ENCODE results near the gene DUOX1. TPM values are rescaled to one million over a fixed set of nuclear protein-coding genes. Genes with fewer than 3 reads are reported as not detected.

Gene DUOX1
- total and polyA plus RNA-seq, 2 of the 13 experiments (the other 11 are each of a cell fraction or from before 2014, with no cell fraction given): 0.03 TPM; not detected in 1

DNA sequence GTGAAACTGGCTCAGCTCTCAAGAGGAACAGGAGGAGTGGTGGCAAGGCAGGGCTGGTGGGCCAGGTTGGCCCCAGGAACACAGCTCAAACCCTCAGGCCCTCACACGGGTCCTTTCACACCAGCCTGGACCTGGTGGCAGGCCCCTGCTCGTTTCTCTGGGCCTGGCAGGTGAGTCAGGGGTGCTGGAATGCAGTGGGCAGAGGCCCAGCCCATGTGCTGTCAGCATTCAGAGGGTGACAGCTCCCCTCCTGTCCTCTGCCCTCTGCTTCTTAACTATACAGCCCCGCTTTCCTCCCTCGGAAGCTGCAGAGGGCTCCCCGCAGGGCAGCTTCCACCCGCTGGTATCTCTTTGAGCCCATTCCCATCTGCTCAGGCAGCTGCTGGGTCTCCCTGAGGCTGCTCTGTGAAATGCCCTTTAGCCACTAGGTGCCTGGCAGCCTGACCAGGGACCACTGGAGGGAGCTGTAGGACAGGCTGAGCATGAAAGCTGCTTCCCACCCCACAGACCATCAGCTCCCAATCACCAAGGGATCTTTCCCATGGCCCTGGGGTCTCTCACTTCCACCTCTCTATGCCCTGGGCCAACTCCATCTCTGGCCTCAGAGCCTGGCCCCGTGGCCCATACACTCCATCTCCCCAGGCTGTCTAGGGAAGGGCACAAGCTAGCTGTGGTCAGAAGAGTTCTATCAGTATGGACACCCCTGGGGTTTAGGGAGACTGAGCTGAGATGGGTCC is 33.1 kb downstream of the DUOX1 start (continued):
- peak; percentile 71 for TF ChIP-seq SALL1 (CRISPR knock-in tag; IDR thresholded peaks at IDR 0.05)
- TF ChIP-seq ZNF772 (CRISPR knock-in tag; IDR thresholded peaks at IDR 0.05): 0 out of 2 replicates have a peak, but pooled peaks have one; percentile 54
- TF ChIP-seq ZNF446 (CRISPR knock-in tag; IDR thresholded peaks at IDR 0.05): no peak
- TF ChIP-seq ZFP62 (CRISPR knock-in tag; IDR thresholded peaks at IDR 0.05): no peak
- TF ChIP-seq MEF2D (CRISPR knock-in tag; IDR thresholded peaks at IDR 0.05): no peak
- TF ChIP-seq RELA (CRISPR knock-in tag; IDR thresholded peaks at IDR 0.05): no peak
- TF ChIP-seq SOX13 (IDR thresholded peaks at IDR 0.05): no peak
- TF ChIP-seq SOX13 (CRISPR knock-in tag; conservative IDR thresholded peaks at IDR 0.05 in 1 of 2, IDR thresholded peaks at IDR 0.05 in 1 of 2): no peak
- peak; percentile 98 for TF ChIP-seq CTCF (CRISPR knock-in tag; IDR thresholded peaks at IDR 0.05)
- TF ChIP-seq ZNF30 (CRISPR knock-in tag; IDR thresholded peaks at IDR 0.05): no peak
- TF ChIP-seq ZNF296 (CRISPR knock-in tag; conservative IDR thresholded peaks at IDR 0.05): no peak
- TF ChIP-seq NCOA5 (CRISPR knock-in tag; IDR thresholded peaks at IDR 0.05): no peak
- no peak for TF ChIP-seq SKIL (CRISPR knock-in tag; IDR thresholded peaks at IDR 0.05; ENCODE audit: borderline replicate concordance)
- no peak for TF ChIP-seq CCAR2 (optimal IDR thresholded peaks at IDR 0.05; ENCODE audit: low read depth, low read length)
- TF ChIP-seq ZNF362 (CRISPR knock-in tag; IDR thresholded peaks at IDR 0.05; ENCODE audit: borderline replicate concordance): no peak
- no peak for TF ChIP-seq GTF2F1 (IDR thresholded peaks at IDR 0.05; ENCODE audit: low read length)
- TF ChIP-seq MATR3 (CRISPR knock-in tag; IDR thresholded peaks at IDR 0.05): no peak
- TF ChIP-seq, protein P1, sequence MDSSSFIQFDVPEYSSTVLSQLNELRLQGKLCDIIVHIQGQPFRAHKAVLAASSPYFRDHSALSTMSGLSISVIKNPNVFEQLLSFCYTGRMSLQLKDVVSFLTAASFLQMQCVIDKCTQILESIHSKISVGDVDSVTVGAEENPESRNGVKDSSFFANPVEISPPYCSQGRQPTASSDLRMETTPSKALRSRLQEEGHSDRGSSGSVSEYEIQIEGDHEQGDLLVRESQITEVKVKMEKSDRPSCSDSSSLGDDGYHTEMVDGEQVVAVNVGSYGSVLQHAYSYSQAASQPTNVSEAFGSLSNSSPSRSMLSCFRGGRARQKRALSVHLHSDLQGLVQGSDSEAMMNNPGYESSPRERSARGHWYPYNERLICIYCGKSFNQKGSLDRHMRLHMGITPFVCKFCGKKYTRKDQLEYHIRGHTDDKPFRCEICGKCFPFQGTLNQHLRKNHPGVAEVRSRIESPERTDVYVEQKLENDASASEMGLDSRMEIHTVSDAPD (CRISPR knock-in tag; IDR thresholded peaks at IDR 0.05): no peak
- TF ChIP-seq TAF1 (CRISPR knock-in tag; IDR thresholded peaks at IDR 0.05): no peak
- no peak for TF ChIP-seq GLI4 (CRISPR knock-in tag; IDR thresholded peaks at IDR 0.05; ENCODE audit: borderline replicate concordance)
- TF ChIP-seq PATZ1 (CRISPR knock-in tag; IDR thresholded peaks at IDR 0.05): no peak
- TF ChIP-seq BRCA1 (CRISPR knock-in tag; IDR thresholded peaks at IDR 0.05): no peak
